Measurements from ENCODE around the gene NUTM2A. TPM values are rescaled to one million over a fixed set of nuclear protein-coding genes. Genes with fewer than 3 reads are reported as not detected.
"Not testable (repeated sequence)": the region's sequence is repeated elsewhere in the genome, so short reads cannot be mapped to it uniquely, and the experiment has no call there.

NUTM2A gene
- total RNA-seq, 2 donors from 2014 or later, result 1.0 to 1.3 TPM

DNA sequence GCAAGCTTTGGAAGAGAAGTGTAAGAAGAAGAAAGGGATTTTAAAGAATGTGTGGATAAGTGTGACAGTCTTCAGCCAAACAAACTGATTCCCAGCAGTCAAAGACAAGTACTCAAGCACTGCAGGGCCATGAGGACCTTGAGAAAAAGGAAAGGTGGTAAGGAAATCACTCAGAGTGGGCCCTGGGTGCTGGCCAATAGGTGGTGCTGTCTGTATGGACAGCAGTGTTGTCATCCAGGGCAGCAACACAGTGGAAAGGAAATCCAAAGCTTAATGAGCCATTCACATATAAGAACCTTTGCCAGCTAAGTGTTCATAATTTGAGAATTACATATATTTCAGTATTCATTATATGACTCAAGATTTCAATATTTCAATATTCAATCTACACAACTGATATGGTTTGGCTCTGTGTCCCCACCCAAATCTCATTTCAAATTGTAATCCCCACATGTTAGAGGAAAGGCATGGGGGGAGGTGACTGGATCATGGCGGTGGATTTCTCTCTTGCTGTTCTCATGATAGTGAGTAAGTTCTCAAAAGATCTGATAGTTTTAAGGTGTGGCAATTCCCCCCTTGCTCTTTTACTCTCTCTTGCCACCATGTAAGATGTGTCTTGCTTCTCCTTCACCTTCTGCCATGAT is 55.6 kb downstream of the NUTM2A start:
- H3K9me3 ChIP-seq; H3K4me1 ChIP-seq; H3K27ac ChIP-seq; DNase-seq; intact Hi-C loops (cut with DNase I); H3K4me3 ChIP-seq; H3K27me3 ChIP-seq; ATAC-seq; H3K36me3 ChIP-seq (replicated peaks in 1 of 2; ENCODE audit: insufficient read depth in 1 of 2, low read depth in 2 of 2): not testable (repeated sequence)
- WGBS, 2 donors, result no CpG with 5 or more reads among the region's 1 CpG

Other genes starting within 250 kb of the NUTM2A start
- not detected for gene FAM25A, start 205.2 kb upstream of the NUTM2A start, total RNA-seq
- 10 to 100 TPM; 72.1 to 74.5 TPM for gene GLUD1, start 130.6 kb upstream of the NUTM2A start, total RNA-seq
- 10 to 100 TPM; 15.2 to 16.3 TPM for gene SHLD2, start 130.2 kb upstream of the NUTM2A start, total RNA-seq
- gene NUTM2D, start 132.3 kb downstream of the NUTM2A start, total RNA-seq, result 1 to 10 TPM; 1.3 to 6.5 TPM